ENCODE data around the gene LTBP1. TPM values are rescaled to one million over a fixed set of nuclear protein-coding genes. Genes with fewer than 3 reads are reported as not detected.

LTBP1 gene
- polyA plus RNA-seq, 2 of the 4 experiments (the other 2 are of a cell fraction), result 23.8 to 30.4 TPM

DNA sequence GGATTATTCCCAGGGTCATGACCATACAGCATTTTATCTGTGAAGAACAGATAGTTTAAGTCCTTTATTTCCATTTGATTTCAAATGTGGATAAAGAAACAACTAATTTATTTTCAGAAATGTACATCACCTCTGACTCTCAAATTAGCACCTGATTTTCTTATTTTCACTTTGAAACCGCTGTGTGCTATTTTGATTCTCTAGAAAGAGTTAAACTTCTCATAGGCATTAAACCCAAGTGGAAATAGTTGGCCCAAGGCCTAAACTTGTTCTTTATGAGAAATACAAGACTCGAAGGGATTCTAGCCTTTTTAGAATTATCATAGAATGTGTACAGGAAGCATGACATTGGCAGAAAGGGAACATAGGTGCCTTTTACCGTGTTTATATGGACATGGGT lies 41.5 kb upstream of the LTBP1 start:
- no peaks in the 10 kb centered on the region for H3K9me3 ChIP-seq
- ChIA-PET POLR2A (no interaction called here), CTCF (interaction anchor here (1.2 kb wide), 1 partner anchor 25 kb away, joined by 4 read pairs; no protein-coding TSS in a partner anchor)
- ATAC-seq, result no peak
- H3K4me3 ChIP-seq, result no peak overlapping the region
- FAIRE-seq, result no peak
- no peaks in the 10 kb centered on the region for H3K4me1 ChIP-seq
- no peak for TF ChIP-seq ELK1 (IDR thresholded peaks at IDR 0.05; ENCODE audit: low read depth, low read length)
- TF ChIP-seq MAZ (IDR thresholded peaks at IDR 0.05; ENCODE audit: borderline replicate concordance, low read depth, low read length), result no peak
- no peak overlapping the region for H3K4me2 ChIP-seq
- no peak for DNase-seq (ENCODE audit: low read depth in 1 of 2, low spot score in 1 of 2)
- 56% methylated on average over 3 of the region's 3 CpGs for WGBS (ENCODE audit: missing lambda C conversion rate)
- H3K27ac ChIP-seq, result no peak overlapping the region

DNA sequence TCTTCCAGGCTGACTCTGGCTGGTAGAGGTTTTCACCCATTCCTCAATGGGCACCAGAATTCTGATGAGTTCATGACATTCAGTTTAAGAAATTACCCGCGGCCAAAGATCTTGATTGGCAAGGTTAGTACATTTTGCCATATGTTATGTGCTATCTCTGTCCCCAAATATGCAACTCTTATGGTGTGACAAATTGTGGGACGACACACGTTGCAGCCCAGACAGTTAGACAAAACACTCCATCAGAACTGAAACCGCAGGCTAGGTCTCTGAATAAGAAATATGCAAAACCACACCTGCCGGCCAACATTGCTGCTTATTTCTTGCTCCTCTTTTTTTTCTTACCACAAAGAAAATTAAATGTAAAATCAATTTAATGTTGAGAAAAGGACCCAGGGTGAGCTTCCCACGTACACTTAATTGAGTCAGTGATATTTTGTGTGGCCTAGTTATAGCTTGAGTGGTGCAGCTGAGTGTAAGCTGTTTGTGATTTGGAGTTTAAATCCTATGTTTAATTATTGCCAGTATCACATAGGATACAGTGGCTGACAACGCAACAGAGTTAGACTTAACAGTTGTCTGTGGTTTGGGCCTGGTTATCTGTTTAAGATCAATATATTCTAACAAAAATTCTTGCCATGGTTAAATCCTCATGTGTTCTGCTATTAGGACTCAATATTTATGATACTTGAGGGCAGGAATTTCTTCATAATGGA lies 35.7 kb upstream of the LTBP1 start:
- H3K27ac ChIP-seq, result no peak overlapping the region
- CTCF ChIA-PET, result no interaction called here
- no peak overlapping the region for H3K4me2 ChIP-seq
- FAIRE-seq (no peak), DNase-seq (ENCODE audit: low read depth in 1 of 2, low spot score in 1 of 2) (no peak), ATAC-seq (no peak)
- WGBS (ENCODE audit: missing lambda C conversion rate), result 75% methylated on average over 8 of the region's 8 CpGs
- no peaks in the 10 kb centered on the region for H3K9me3 ChIP-seq
- POLR2A ChIA-PET, result no interaction called here
- H3K4me1 ChIP-seq, result no peaks in the 10 kb centered on the region
- no peak for TF ChIP-seq MAZ (IDR thresholded peaks at IDR 0.05; ENCODE audit: borderline replicate concordance, low read depth, low read length)
- no peak overlapping the region for H3K4me3 ChIP-seq

DNA sequence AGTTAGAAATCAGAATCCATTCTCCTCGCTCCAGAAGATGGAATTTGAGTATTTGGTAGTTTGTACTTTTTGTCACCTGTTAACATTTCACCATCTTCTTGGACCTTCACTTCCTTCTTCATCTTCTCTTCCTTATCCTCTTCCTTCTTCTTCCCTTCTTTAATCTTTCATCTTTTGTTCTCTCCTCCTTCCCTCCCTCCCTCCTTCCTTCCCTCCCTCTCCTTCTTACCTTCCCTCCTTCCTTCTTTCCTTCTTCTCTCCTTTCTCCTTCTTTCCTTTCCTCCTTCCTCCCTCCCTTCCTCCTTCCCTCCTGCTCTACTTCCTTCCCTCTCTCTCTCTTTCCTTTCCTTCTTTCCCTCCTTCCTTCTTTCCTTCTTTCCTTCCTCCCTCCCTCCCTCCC lies 31.1 kb upstream of the LTBP1 start:
- TF ChIP-seq HOXB13 (CRISPR knock-in tag; IDR thresholded peaks at IDR 0.05; ENCODE audit: low read depth) (no peak), JUNB (IDR thresholded peaks at IDR 0.05) (no peak), POLR2A (IDR thresholded peaks at IDR 0.05; ENCODE audit: low read length) (no peak), ZFP36 (IDR thresholded peaks at IDR 0.05; ENCODE audit: borderline replicate concordance, partially characterized antibody) (no peak), TP53 (CRISPR knock-in tag; IDR thresholded peaks at IDR 0.05) (no peak), HEYL (CRISPR knock-in tag; IDR thresholded peaks at IDR 0.05) (no peak), KDM1A (IDR thresholded peaks at IDR 0.05; ENCODE audit: low read depth) (no peak), EHF (CRISPR knock-in tag; IDR thresholded peaks at IDR 0.05) (no peak), CBX2 (IDR thresholded peaks at IDR 0.05; ENCODE audit: borderline replicate concordance, low read depth) (no peak), TFCP2L1 (CRISPR knock-in tag; IDR thresholded peaks at IDR 0.05) (no peak), EHMT2 (IDR thresholded peaks at IDR 0.05; ENCODE audit: low read depth) (no peak), ZSCAN20 (CRISPR knock-in tag; IDR thresholded peaks at IDR 0.05) (no peak), CEBPB (IDR thresholded peaks at IDR 0.05) (no peak), HOXA7 (CRISPR knock-in tag; IDR thresholded peaks at IDR 0.05) (no peak), RARB (CRISPR knock-in tag; IDR thresholded peaks at IDR 0.05) (no peak), KDM5A (IDR thresholded peaks at IDR 0.05) (no peak), JUN (IDR thresholded peaks at IDR 0.05) (no peak), REST (IDR thresholded peaks at IDR 0.05) (no peak), BHLHE40 (IDR thresholded peaks at IDR 0.05; ENCODE audit: low read depth, low read length) (no peak)
- TF ChIP-seq, protein P1, sequence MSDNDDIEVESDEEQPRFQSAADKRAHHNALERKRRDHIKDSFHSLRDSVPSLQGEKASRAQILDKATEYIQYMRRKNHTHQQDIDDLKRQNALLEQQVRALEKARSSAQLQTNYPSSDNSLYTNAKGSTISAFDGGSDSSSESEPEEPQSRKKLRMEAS (IDR thresholded peaks at IDR 0.05), result no peak
- 35% methylated on average over 1 of the region's 1 CpG for WGBS (ENCODE audit: missing lambda C conversion rate)

More for the DNA sequence above, 31.1 kb upstream of the LTBP1 start:
- ChIA-PET POLR2A (no interaction called here), CTCF (no interaction called here)
- DNase-seq (ENCODE audit: low read depth in 1 of 2, low spot score in 1 of 2), result no peak
- no peak overlapping the region for H3K4me2 ChIP-seq
- FAIRE-seq, result no peak
- no peak for ATAC-seq
- H3K27ac ChIP-seq, result no peak overlapping the region
- H3K9me3 ChIP-seq, result no peaks in the 10 kb centered on the region
- no peak overlapping the region for H3K4me3 ChIP-seq
- H3K4me1 ChIP-seq, result no peaks in the 10 kb centered on the region
